K562 (cell line): Measurements from ENCODE around the gene POFUT2. TPM values are rescaled to one million over a fixed set of nuclear protein-coding genes. Genes with fewer than 3 reads are reported as not detected.

Experiments
- ATAC-seq: fragments of 200-7000 bp; cut with Tn5 transposase; 3 replicates; pipeline ENCODE4 v1.9.1; 2020; ENCODE audit warnings: moderate library complexity
- BruUV-seq: library from RNA; stranded (reverse); fragments of 400-500 nt; replicated peaks from 2 replicates; lab custom pipeline; 2021; lab: Mats Ljungman, UMichigan
- CTCF ChIA-PET: fragments of 300-600 bp; formaldehyde crosslinking; extraction: SDS; loops from one replicate; lab custom pipeline; 2021; ENCODE audit warnings: low intra/inter-chr PET ratio; lab: Yijun Ruan, JAX
- POLR2A ChIA-PET: fragments of 300-600, 350-650 bp; sonication (Branson Sonifier 250); formaldehyde crosslinking; extraction: SDS; loops from one replicate; lab custom pipeline; 2021; ENCODE audit warnings: antibody characterized with exemption, inconsistent platforms; lab: Yijun Ruan, JAX
- DNase-seq, 4 experiments: peaks; one replicate each; pipeline versions ENCODE4 v3.0.0 to v3.0.0-alpha.2; 2011 to 2018; ENCODE audit warnings: low spot score in 3 of 4, mixed read lengths in 3 of 4; ENCODE audit errors: extremely low read depth in 1 of 4
- FAIRE-seq: peaks from 2 replicates; lab custom pipeline; 2011; peaks lifted over from hg19 to GRCh38; lab: Jason Lieb, UNC
- H2AFZ ChIP-seq: 2 replicates; pipeline ENCODE4 v1.6.0; 2011; ENCODE audit warnings: low read depth, low read length, control low read depth, inconsistent platforms
- H3K27ac ChIP-seq: fragments of 200-600 bp; 3 replicates; pipeline ENCODE4 v1.8.0; 2011; ENCODE audit warnings: low read depth, mild to moderate bottlenecking, control low read depth, inconsistent platforms, low read length, moderate library complexity, mixed read lengths; ENCODE audit errors: extremely low read depth
- H3K27me3 ChIP-seq, 2 experiments: fragments of 300-600 bp in 1 of 2; 2 replicates in 1 of 2; 3 replicates in 1 of 2; pipeline versions ENCODE4 v1.6.0 to v1.8.0; 2011; ENCODE audit warnings: inconsistent platforms in 2 of 2, low read length in 2 of 2, mild to moderate bottlenecking in 1 of 2, mixed read lengths in 1 of 2, moderate library complexity in 1 of 2; ENCODE audit not compliant: control insufficient read depth in 2 of 2, insufficient read depth in 2 of 2
- H3K36me3 ChIP-seq: fragments of 300-600 bp; 3 replicates; pipeline ENCODE4 v1.8.0; 2011; ENCODE audit warnings: mild to moderate bottlenecking, low read length, inconsistent platforms; ENCODE audit not compliant: control insufficient read depth, insufficient read depth
- H3K4me1 ChIP-seq, 2 experiments: fragments of 200-600 bp in 1 of 2; replicated peaks in 1 of 2; 2 replicates in 1 of 2; 3 replicates in 1 of 2; pipeline versions ENCODE4 v1.5.1 to v1.8.0; 2011; ENCODE audit warnings: inconsistent platforms in 2 of 2, low read length in 2 of 2, mild to moderate bottlenecking in 1 of 2, mixed read lengths in 1 of 2, moderate library complexity in 1 of 2; ENCODE audit not compliant: control insufficient read depth in 2 of 2, insufficient read depth in 2 of 2
- H3K4me2 ChIP-seq: 2 replicates; pipeline ENCODE4 v1.6.1; 2011; ENCODE audit warnings: low read length, control low read depth, inconsistent platforms, mixed read lengths; ENCODE audit not compliant: insufficient read depth
- H3K4me3 ChIP-seq: fragments of 200-600 bp; sonication (generic), shearing (Covaris generic); 2 replicates; pipeline ENCODE4 v1.5.1; 2016; ENCODE audit warnings: control low read depth, inconsistent platforms
- H3K79me2 ChIP-seq: fragments of 200-600 bp; 3 replicates; pipeline ENCODE4 v1.8.0; 2011; ENCODE audit warnings: low read length, inconsistent platforms; ENCODE audit not compliant: control insufficient read depth, insufficient read depth
- H3K9ac ChIP-seq, 2 experiments: 2 replicates each; pipeline versions ENCODE4 v1.6.0 to v1.6.1; 2011; ENCODE audit warnings: low read depth in 2 of 2, low read length in 2 of 2, control low read depth in 1 of 2, inconsistent platforms in 1 of 2, mild to moderate bottlenecking in 1 of 2, mixed read lengths in 1 of 2; ENCODE audit not compliant: insufficient read depth in 1 of 2
- H3K9me1 ChIP-seq: one replicate; pipeline ENCODE4 v1.6.0; 2011; ENCODE audit warnings: inconsistent platforms, mild to moderate bottlenecking, low read length, moderate library complexity; ENCODE audit not compliant: control insufficient read depth, insufficient read depth
- H3K9me3 ChIP-seq: replicated peaks from 2 replicates; pipeline ENCODE4 v1.5.1; 2011; ENCODE audit warnings: low read depth, low read length, inconsistent platforms; ENCODE audit not compliant: control insufficient read depth, insufficient read depth
- H4K20me1 ChIP-seq: replicated peaks from 2 replicates; pipeline ENCODE4 v1.6.1; 2011; ENCODE audit warnings: low read length, inconsistent platforms, mixed read lengths; ENCODE audit not compliant: control insufficient read depth, insufficient read depth
- ARHGAP35 ChIP-seq: fragments of 450-650 bp; IDR thresholded peaks from 2 replicates; pipeline ENCODE4 v1.6.1; 2018; ENCODE audit not compliant: partially characterized antibody
- CHD7 ChIP-seq: fragments of 200-600 bp; sonication (generic); IDR thresholded peaks from one replicate; pipeline ENCODE4 v1.6.1; 2012; ENCODE audit warnings: mild to moderate bottlenecking, low read depth, low read length, inconsistent platforms
- DPF2 ChIP-seq: fragments of 450-650 bp; IDR thresholded peaks from 2 replicates; pipeline ENCODE4 v1.6.1; 2016
- HDAC8 ChIP-seq: fragments of 450-650 bp; IDR thresholded peaks from 2 replicates; pipeline ENCODE4 v1.6.1; 2016; ENCODE audit warnings: mild to moderate bottlenecking, missing genetic modification characterization, moderate library complexity, missing compliant biosample characterization
- HEY1 ChIP-seq: fragments of 250-450 bp; sonication (Bioruptor Pico); IDR thresholded peaks from 2 replicates; pipeline ENCODE4 v1.5.0; 2020; ENCODE audit warnings: mild to moderate bottlenecking, moderate library complexity, borderline replicate concordance
- KDM2B ChIP-seq: fragments of 250-450 bp; sonication (Bioruptor Pico); IDR thresholded peaks from 2 replicates; pipeline ENCODE4 v1.8.0; 2021; ENCODE audit warnings: mild to moderate bottlenecking, moderate library complexity
- PHF21A ChIP-seq: fragments of 450-650 bp; IDR thresholded peaks from 2 replicates; pipeline ENCODE4 v1.6.1; 2017; ENCODE audit warnings: low read depth, borderline replicate concordance
- RBM25 ChIP-seq: fragments of 200-400 bp; formaldehyde crosslinking; IDR thresholded peaks from 2 replicates; pipeline ENCODE4 v1.6.1; 2018; ENCODE audit warnings: low read length, low read depth, moderate library complexity; ENCODE audit not compliant: severe bottlenecking
- SIRT6 ChIP-seq: IDR thresholded peaks from one replicate; pipeline ENCODE4 v1.6.1; 2012; ENCODE audit warnings: low read depth, mild to moderate bottlenecking, control low read depth, inconsistent platforms, low read length, moderate library complexity
- THRAP3 ChIP-seq: fragments of 450-650 bp; IDR thresholded peaks from 2 replicates; pipeline ENCODE4 v1.6.1; 2016; ENCODE audit warnings: mild to moderate bottlenecking, inconsistent platforms, borderline replicate concordance
- ZNF408 ChIP-seq: fragments of 250-450 bp; sonication (Bioruptor Pico); IDR thresholded peaks from 2 replicates; pipeline ENCODE4 v1.4.0; 2020; ENCODE audit warnings: low read depth, mild to moderate bottlenecking, moderate library complexity
- ZNF444 ChIP-seq: fragments of 250-450 bp; sonication (Bioruptor Pico); IDR thresholded peaks from 2 replicates; pipeline ENCODE4 v1.4.0; 2020; ENCODE audit warnings: mild to moderate bottlenecking, moderate library complexity
- ZNF717 ChIP-seq: fragments of 250-450 bp; sonication (Bioruptor Pico); IDR thresholded peaks from 2 replicates; pipeline ENCODE4 v1.5.0; 2021
- ZNF778 ChIP-seq: fragments of 450-650 bp; formaldehyde crosslinking; IDR thresholded peaks from 2 replicates; pipeline ENCODE4 v1.4.0; 2020; ENCODE audit warnings: mild to moderate bottlenecking, moderate library complexity
- WGBS: fragments of 100-300 bp; shearing (Covaris generic); methylation state at CpG from one replicate; pipeline ENCODE4 v1.1.6; 2016; ENCODE audit warnings: low coverage, mixed read lengths; ENCODE audit not compliant: insufficient coverage; ENCODE audit errors: missing lambda C conversion rate; 5-methylcytosine and 5-hydroxymethylcytosine counted together
- in situ Hi-C: fragments of 300-500 bp; cut with MboI; formaldehyde crosslinking; loops from 4 replicates; pipeline ENCODE4 v1.15.0; 2018; ENCODE audit warnings: inconsistent platforms, mixed read lengths
- intact Hi-C: fragments of 100-400 bp; cut with micrococcal nuclease; formaldehyde crosslinking; loops from 2 replicates; pipeline ENCODE4 v1.14.2; 2022
- polyA plus RNA-seq, 8 experiments: library from polyadenylated mRNA; depleted of rRNA in 4 of 8; stranded (reverse) in 5 of 8; unstranded in 3 of 8; fragments of >200 nt; fragmentation: Nextera tagmentation in 2 of 8; fragmentation: Illumina TruSeq in 1 of 8; extraction: Ambion mirVana in 2 of 8; extraction: Trizol in 1 of 8; gene quantifications; 2 replicates each; pipeline versions ENCODE4 v1.2.1 to v1.2.3, GENCODE V29; 2011 to 2014; ENCODE audit warnings: inconsistent platforms in 1 of 8, missing spikeins in 1 of 8
- total RNA-seq, 7 experiments: library from RNA; depleted of rRNA in 6 of 7; stranded (reverse); fragments of >200 nt in 6 of 7; fragmentation: Illumina TruSeq in 2 of 7; extraction: Trizol in 2 of 7; gene quantifications; 2 replicates each; pipeline versions ENCODE4 v1.2.1 to v1.2.3, GENCODE V29; 2011 to 2021; ENCODE audit warnings: low replicate concordance in 1 of 7

Gene POFUT2
- total and polyA plus RNA-seq, 9 of the 15 experiments (the other 6 are each of a cell fraction or from before 2014, with no cell fraction given), result 1.1 to 24.2 (median 11.0) TPM

GRCh38 chr21:45267390-45267760 is 20.3 kb downstream of the POFUT2 start:
- DNase-seq, result no peak
- Histone ChIP-seq H3K79me2 (no peaks in the 10 kb centered on the region), H3K9me3 (no peaks in the 10 kb centered on the region), H2AFZ (no peak overlapping the region), H3K27me3 (no peaks in the 10 kb centered on the region), H3K4me3 (no peak overlapping the region), H3K9ac (no peak overlapping the region), H3K27ac (no peak overlapping the region), H3K9me1 (no peaks in the 10 kb centered on the region), H4K20me1 (no peaks in the 10 kb centered on the region), H3K4me1 (peaks cover 0 to 6% of the 10 kb centered on the region in 2 experiments; a peak in 1 of 5 replicates), H3K36me3 (peaks cover 46% of the 10 kb centered on the region), H3K4me2 (no peak overlapping the region)
- intact Hi-C loops, result no loop called here
- CTCF ChIA-PET, result no interaction called here
- ATAC-seq, result no peak
- in situ Hi-C loops, result no loop called here
- 86% methylated on average over 15 of the region's 16 CpGs for WGBS
- BruUV-seq, result no TSS peak
- POLR2A ChIA-PET, result no interaction called here
- no peak for FAIRE-seq
- TF ChIP-seq ZNF717 (no peak), THRAP3 (no peak), ZNF778 (no peak), PHF21A (no peak), SIRT6 (no peak), HEY1 (CRISPR knock-in tag) (no peak), KDM2B (no peak), CHD7 (no peak), DPF2 (no peak), RBM25 (no peak), ZNF444 (CRISPR knock-in tag) (no peak), HDAC8 (tag) (no peak), ZNF408 (no peak), ARHGAP35 (no peak)
